Liver (tissue), 9 donors: ENCODE data around the gene FIS1. TPM values are rescaled to one million over a fixed set of nuclear protein-coding genes. Genes with fewer than 3 reads are reported as not detected.
"Not testable (repeated sequence)": the region's sequence is repeated elsewhere in the genome, so short reads cannot be mapped to it uniquely, and the experiment has no call there.

Experiments used
- DNase-seq: peaks from one replicate; pipeline ENCODE4 v3.0.0-alpha.2; 2017; ENCODE audit warnings: low spot score
- H3K27ac ChIP-seq, 2 donors: one replicate each; pipeline ENCODE4 v1.7.0; 2013; ENCODE audit warnings: inconsistent platforms in 2 of 2, low read length in 2 of 2, control low read depth in 1 of 2, low read depth in 1 of 2, mild to moderate bottlenecking in 1 of 2
- H3K27me3 ChIP-seq, 4 donors: one replicate each; pipeline versions ENCODE4 v1.6.1 to v1.7.0; 2013; ENCODE audit warnings: low read length in 3 of 4, inconsistent platforms in 1 of 4, mild to moderate bottlenecking in 1 of 4, moderate library complexity in 1 of 4; ENCODE audit not compliant: control insufficient read depth in 4 of 4, insufficient read depth in 4 of 4
- H3K36me3 ChIP-seq, 4 donors: one replicate each; pipeline versions ENCODE4 v1.6.1 to v1.7.0; 2013; ENCODE audit warnings: low read length in 3 of 4, mild to moderate bottlenecking in 3 of 4, low read depth in 1 of 4, moderate library complexity in 1 of 4; ENCODE audit not compliant: control insufficient read depth in 4 of 4, insufficient read depth in 3 of 4
- H3K4me1 ChIP-seq, 4 donors: one replicate each; pipeline versions ENCODE4 v1.6.1 to v1.7.0; 2013; ENCODE audit warnings: low read length in 3 of 4, mild to moderate bottlenecking in 3 of 4, moderate library complexity in 1 of 4; ENCODE audit not compliant: control insufficient read depth in 4 of 4, insufficient read depth in 4 of 4
- H3K4me3 ChIP-seq, 3 donors: one replicate each; pipeline versions ENCODE4 v1.6.1 to v1.7.0; 2013; ENCODE audit warnings: low read length in 3 of 3, control low read depth in 1 of 3, low read depth in 1 of 3, mild to moderate bottlenecking in 1 of 3
- H3K9ac ChIP-seq, 2 donors: one replicate each; pipeline ENCODE4 v1.7.0; 2013; ENCODE audit warnings: low read length in 2 of 2, mild to moderate bottlenecking in 2 of 2, moderate library complexity in 2 of 2, control low read depth in 1 of 2, low read depth in 1 of 2
- H3K9me3 ChIP-seq, 4 donors: one replicate each; pipeline versions ENCODE4 v1.6.1 to v1.7.0; 2013; ENCODE audit warnings: low read length in 3 of 4; ENCODE audit not compliant: control insufficient read depth in 4 of 4
- EGR1 ChIP-seq, 2 donors: IDR thresholded peaks; 2 replicates each; pipeline ENCODE4 v1.6.1; 2016 to 2018; ENCODE audit warnings: antibody characterized with exemption in 2 of 2, low read depth in 2 of 2
- FOXA1 ChIP-seq: IDR thresholded peaks from 2 replicates; pipeline ENCODE4 v1.6.1; 2016; ENCODE audit warnings: antibody characterized with exemption
- GABPA ChIP-seq, 2 donors: IDR thresholded peaks in 1 of 2; conservative IDR thresholded peaks in 1 of 2; 2 replicates each; pipeline ENCODE4 v1.6.1; 2016; ENCODE audit warnings: antibody characterized with exemption in 2 of 2, mild to moderate bottlenecking in 1 of 2, moderate library complexity in 1 of 2
- HNF4A ChIP-seq, 2 donors: conservative IDR thresholded peaks; 2 replicates each; pipeline ENCODE4 v1.6.1; 2016; ENCODE audit warnings: antibody characterized with exemption in 2 of 2, mild to moderate bottlenecking in 2 of 2
- NR2F2 ChIP-seq: IDR thresholded peaks from 2 replicates; pipeline ENCODE4 v1.6.1; 2016; ENCODE audit warnings: antibody characterized with exemption
- RAD21 ChIP-seq, 2 donors: IDR thresholded peaks; 2 replicates each; pipeline ENCODE4 v1.6.1; 2016; ENCODE audit warnings: antibody characterized with exemption in 2 of 2, mild to moderate bottlenecking in 2 of 2
- SP1 ChIP-seq: IDR thresholded peaks from 2 replicates; pipeline ENCODE4 v1.6.1; 2018; ENCODE audit warnings: antibody characterized with exemption, mild to moderate bottlenecking
- TAF1 ChIP-seq: conservative IDR thresholded peaks from 2 replicates; pipeline ENCODE4 v1.6.1; 2016; ENCODE audit warnings: antibody characterized with exemption, mild to moderate bottlenecking
- YY1 ChIP-seq: IDR thresholded peaks from 2 replicates; pipeline ENCODE4 v1.6.1; 2016; ENCODE audit warnings: antibody characterized with exemption, mild to moderate bottlenecking
- WGBS: extraction: QIAGEN DNeasy Blood & Tissue Kit; methylation state at CpG from one replicate; pipeline ENCODE4 v1.1.7; 2013; 5-methylcytosine and 5-hydroxymethylcytosine counted together
- polyA plus RNA-seq, 2 donors: library from polyadenylated mRNA; stranded (reverse) in 1 of 2; unstranded in 1 of 2; fragments of 200-250 nt in 1 of 2; fragments of >200 nt in 1 of 2; fragmentation: Nextera tagmentation in 1 of 2; extraction: Ambion mirVana in 1 of 2; gene quantifications; one replicate each; pipeline versions ENCODE4 v1.2.1 to v1.2.3, GENCODE V29; 2013 to 2015
- total RNA-seq, 2 donors: library from RNA; depleted of rRNA; stranded (reverse); fragments of >200 nt; gene quantifications; one replicate each; pipeline ENCODE4 v1.2.3, GENCODE V29; 2014
- TF ChIP-seq, protein P1 (sequence below): fragments of 150-350 bp; IDR thresholded peaks from 2 replicates; pipeline ENCODE4 v1.5.1; 2017; ENCODE audit warnings: improper control_type of control experiment, low read depth, low read length; ENCODE audit not compliant: missing input control
- TF ChIP-seq, protein P2 (sequence below): IDR thresholded peaks from 2 replicates; pipeline ENCODE4 v1.6.1; 2016; ENCODE audit warnings: antibody characterized with exemption, mild to moderate bottlenecking
- TF ChIP-seq, protein P3 (sequence below): IDR thresholded peaks from 2 replicates; pipeline ENCODE4 v1.6.1; 2016; ENCODE audit warnings: antibody characterized with exemption
- donor health status: healthy.
- donor health status: healthy.
- donor health status: healthy.
- donor health status: healthy.
- donor health status: healthy.

The FIS1 gene
- total and polyA plus RNA-seq, 4 donors: 112 to 192 (median 155) TPM

DNA sequence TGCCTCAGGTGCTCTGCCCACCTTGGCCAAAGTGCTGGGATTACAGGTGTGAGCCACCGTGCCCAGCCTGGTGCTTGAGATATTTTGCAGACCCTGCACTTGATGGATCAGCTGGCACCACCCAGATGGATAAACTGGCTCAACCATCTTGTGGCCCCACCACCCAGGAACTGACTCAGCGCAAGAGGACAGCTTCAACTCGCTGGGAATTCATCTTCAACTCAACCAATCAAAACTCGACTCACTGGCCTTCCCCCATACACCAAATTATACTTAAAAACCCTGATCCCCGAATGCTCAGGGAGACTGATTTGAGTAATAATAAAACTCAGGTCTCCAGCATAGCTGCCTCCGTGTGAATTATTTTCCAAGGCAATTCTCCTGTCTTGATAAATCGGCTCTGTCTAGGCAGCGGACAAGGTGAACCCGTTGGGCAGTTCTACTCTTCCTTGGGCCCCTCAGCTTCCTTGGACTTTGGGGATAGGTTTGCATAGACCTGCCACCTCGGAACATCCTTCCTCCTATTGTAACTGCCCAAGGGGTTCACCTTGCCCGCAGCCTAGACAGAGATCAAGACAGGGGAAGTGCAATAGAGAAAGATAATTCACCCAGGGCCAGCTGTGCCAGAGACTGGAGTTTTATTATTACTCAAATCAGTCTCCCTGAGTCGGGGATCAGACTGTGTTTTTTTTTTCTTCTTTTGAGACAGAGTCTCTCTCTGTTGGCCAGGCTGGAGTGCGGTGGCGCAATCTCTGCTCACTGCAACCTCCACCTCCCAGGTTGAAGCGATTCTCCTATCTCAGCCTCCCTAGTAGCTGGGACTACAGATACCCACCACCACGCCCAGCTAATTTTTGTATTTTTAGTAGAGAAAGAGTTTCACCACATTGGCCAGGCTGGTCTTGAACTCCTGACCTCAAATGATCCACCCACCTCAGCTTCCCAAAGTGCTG lies 48.5 kb upstream of the FIS1 start:
- 71% methylated on average over 16 of the region's 16 CpGs for WGBS
- H3K4me3 ChIP-seq, H3K9ac ChIP-seq, H3K9me3 ChIP-seq, DNase-seq, H3K27ac ChIP-seq, H3K36me3 ChIP-seq, H3K27me3 ChIP-seq: not testable (repeated sequence)
- H3K4me1 ChIP-seq: peaks cover 0 to 12% (median 4%) of the 10 kb centered on the region in 4 donors

DNA sequence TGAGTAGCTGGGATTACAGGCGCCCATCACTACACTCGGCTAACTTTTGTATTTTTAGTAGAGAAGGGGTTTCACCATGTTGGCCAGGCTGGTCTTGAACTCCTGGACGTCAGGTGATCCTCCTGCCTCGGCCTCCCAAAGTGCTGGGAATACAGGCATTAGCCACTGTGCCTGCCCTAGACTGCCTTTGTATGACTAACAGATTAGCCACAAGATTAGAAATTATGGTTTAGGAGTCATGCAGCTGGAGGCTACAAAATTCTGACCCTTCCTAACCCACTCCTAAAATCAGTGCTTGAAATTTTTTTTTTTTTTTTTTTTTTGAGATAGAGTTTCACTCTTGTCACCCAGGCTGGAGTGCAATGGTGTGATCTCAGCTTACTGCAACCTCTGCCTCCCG lies 47.7 kb upstream of the FIS1 start:
- H3K27me3 ChIP-seq, H3K9me3 ChIP-seq, H3K27ac ChIP-seq, H3K36me3 ChIP-seq, H3K9ac ChIP-seq, H3K4me3 ChIP-seq, DNase-seq: not testable (repeated sequence)
- peaks cover 0 to 19% (median 5%) of the 10 kb centered on the region in 4 donors for H3K4me1 ChIP-seq
- WGBS: 76% methylated on average over 5 of the region's 5 CpGs

DNA sequence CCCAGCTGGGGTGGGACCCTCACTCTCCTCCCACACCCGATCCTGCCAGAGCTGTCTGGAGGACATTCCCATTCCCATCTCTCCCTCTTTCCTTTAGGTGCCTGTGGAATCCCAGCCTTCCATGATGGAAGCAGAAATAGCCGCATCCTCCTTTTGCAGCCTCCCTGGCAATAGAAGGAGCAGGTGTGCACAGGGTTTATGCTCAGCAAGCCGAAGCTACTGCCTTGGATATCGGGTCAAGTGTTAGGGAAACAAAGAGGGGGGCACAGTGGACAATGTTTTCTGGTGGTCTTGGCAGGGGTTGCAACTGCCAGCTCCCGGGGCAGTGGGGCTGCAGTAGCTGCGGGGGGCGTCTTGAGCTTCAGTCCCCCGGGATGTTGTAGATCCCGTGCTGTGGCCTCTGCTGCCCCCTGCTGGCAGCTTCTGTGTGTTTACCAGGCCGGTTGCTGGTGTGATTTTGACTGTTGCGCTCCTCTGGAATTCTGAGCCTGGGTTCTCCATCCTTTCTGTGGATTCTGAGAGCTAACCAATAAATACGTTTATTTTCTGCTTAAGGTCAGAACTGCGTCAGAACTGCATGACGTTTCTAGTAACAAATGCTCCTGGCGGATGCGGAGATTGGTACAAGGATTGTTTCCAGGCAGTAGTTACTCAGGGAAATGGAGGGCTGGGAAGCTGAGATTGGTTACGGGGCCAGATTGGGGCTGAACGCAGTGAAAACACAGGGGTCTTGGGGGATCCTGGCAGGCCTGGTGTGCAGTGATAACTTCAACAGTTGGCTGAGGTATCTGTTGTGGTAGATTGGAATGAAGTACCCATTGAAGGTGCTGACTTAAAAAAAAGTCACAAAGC lies 45.5 kb upstream of the FIS1 start:
- peak; percentile 57 for DNase-seq
- TF ChIP-seq RAD21 (IDR thresholded peaks at IDR 0.05): peak; percentile 72 to 76
- TF ChIP-seq, protein P1, sequence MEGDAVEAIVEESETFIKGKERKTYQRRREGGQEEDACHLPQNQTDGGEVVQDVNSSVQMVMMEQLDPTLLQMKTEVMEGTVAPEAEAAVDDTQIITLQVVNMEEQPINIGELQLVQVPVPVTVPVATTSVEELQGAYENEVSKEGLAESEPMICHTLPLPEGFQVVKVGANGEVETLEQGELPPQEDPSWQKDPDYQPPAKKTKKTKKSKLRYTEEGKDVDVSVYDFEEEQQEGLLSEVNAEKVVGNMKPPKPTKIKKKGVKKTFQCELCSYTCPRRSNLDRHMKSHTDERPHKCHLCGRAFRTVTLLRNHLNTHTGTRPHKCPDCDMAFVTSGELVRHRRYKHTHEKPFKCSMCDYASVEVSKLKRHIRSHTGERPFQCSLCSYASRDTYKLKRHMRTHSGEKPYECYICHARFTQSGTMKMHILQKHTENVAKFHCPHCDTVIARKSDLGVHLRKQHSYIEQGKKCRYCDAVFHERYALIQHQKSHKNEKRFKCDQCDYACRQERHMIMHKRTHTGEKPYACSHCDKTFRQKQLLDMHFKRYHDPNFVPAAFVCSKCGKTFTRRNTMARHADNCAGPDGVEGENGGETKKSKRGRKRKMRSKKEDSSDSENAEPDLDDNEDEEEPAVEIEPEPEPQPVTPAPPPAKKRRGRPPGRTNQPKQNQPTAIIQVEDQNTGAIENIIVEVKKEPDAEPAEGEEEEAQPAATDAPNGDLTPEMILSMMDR: peak; percentile 47
- WGBS: 12% methylated on average over 18 of the region's 18 CpGs

DNA sequence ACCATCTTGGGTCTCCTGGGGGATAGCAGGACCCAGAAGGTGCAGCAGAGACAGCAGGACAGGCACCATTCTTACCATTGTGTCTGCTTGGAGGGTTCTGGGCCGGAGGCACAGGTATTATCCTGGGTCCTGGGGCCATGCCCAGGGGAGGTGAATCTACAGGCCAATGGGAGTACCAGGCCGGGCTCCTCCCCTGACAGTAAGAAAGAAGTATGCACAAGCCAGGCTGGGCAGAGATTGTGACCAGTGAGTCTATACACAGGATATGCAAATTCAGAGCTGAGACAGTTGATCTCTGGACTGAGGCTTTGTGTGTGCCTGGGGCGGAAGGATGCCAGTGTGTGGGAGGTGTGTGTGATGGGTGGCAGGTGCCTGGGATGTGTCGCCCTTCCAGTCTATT lies 44.8 kb upstream of the FIS1 start:
- not testable (repeated sequence) for DNase-seq, H3K27me3 ChIP-seq, H3K9me3 ChIP-seq, H3K36me3 ChIP-seq
- WGBS: 24% methylated on average over 4 of the region's 4 CpGs
- Histone ChIP-seq H3K9ac (peak overlapping the region; percentile 88 to 95), H3K4me1 (peaks cover 3 to 40% (median 23%) of the 10 kb centered on the region in 4 donors), H3K27ac (peak overlapping the region; percentile 94 to 96), H3K4me3 (peak overlapping the region; percentile 46 to 78 (median 46))
- TF ChIP-seq YY1: peak; percentile 77
- TF ChIP-seq, protein P2, sequence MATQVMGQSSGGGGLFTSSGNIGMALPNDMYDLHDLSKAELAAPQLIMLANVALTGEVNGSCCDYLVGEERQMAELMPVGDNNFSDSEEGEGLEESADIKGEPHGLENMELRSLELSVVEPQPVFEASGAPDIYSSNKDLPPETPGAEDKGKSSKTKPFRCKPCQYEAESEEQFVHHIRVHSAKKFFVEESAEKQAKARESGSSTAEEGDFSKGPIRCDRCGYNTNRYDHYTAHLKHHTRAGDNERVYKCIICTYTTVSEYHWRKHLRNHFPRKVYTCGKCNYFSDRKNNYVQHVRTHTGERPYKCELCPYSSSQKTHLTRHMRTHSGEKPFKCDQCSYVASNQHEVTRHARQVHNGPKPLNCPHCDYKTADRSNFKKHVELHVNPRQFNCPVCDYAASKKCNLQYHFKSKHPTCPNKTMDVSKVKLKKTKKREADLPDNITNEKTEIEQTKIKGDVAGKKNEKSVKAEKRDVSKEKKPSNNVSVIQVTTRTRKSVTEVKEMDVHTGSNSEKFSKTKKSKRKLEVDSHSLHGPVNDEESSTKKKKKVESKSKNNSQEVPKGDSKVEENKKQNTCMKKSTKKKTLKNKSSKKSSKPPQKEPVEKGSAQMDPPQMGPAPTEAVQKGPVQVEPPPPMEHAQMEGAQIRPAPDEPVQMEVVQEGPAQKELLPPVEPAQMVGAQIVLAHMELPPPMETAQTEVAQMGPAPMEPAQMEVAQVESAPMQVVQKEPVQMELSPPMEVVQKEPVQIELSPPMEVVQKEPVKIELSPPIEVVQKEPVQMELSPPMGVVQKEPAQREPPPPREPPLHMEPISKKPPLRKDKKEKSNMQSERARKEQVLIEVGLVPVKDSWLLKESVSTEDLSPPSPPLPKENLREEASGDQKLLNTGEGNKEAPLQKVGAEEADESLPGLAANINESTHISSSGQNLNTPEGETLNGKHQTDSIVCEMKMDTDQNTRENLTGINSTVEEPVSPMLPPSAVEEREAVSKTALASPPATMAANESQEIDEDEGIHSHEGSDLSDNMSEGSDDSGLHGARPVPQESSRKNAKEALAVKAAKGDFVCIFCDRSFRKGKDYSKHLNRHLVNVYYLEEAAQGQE: peak; percentile 94
- peak; percentile 43 for TF ChIP-seq FOXA1
- peak; percentile 19 for TF ChIP-seq NR2F2
- TF ChIP-seq, protein P3, sequence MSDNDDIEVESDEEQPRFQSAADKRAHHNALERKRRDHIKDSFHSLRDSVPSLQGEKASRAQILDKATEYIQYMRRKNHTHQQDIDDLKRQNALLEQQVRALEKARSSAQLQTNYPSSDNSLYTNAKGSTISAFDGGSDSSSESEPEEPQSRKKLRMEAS: peak; percentile 34
- peak; percentile 91 for TF ChIP-seq TAF1
- TF ChIP-seq HNF4A (conservative IDR thresholded peaks at IDR 0.05): peak; percentile 79 to 83
- TF ChIP-seq GABPA (IDR thresholded peaks at IDR 0.05 in 1 of 2, conservative IDR thresholded peaks at IDR 0.05 in 1 of 2): peak in 1 of 2 donors; percentile 50
- TF ChIP-seq SP1: peak; percentile 87
- TF ChIP-seq EGR1 (IDR thresholded peaks at IDR 0.05; ENCODE audit: low read depth in 2 of 2): peak in 1 of 2 donors; percentile 65

More for the DNA sequence above, 45.5 kb upstream of the FIS1 start:
- not testable (repeated sequence) for H3K4me3 ChIP-seq, H3K9me3 ChIP-seq, H3K27me3 ChIP-seq, H3K9ac ChIP-seq, H3K36me3 ChIP-seq
- H3K27ac ChIP-seq: peak overlapping the region; percentile 94 to 96
- H3K4me1 ChIP-seq: peaks cover 3 to 37% (median 19%) of the 10 kb centered on the region in 4 donors
